Testis (tissue), 2 donors: ENCODE results near the gene ZNF440.
"Not testable (repeated sequence)": the region's sequence is repeated elsewhere in the genome, so short reads cannot be mapped to it uniquely, and the experiment has no call there.

Source experiments
- POLR2A ChIP-seq: fragments of 450-650 bp; IDR thresholded peaks from one replicate; pipeline ENCODE4 v1.6.1; 2017; ENCODE audit warnings: antibody characterized with exemption, mild to moderate bottlenecking, moderate library complexity
- TF ChIP-seq, protein P1 (sequence below), 3 experiments: fragments of 450-650 bp in 2 of 3; fragments of 200-600 bp in 1 of 3; sonication (generic) in 1 of 3; IDR thresholded peaks; one replicate each; pipeline ENCODE4 v1.5.1; 2016 to 2019; ENCODE audit warnings: antibody characterized with exemption in 3 of 3, mild to moderate bottlenecking in 2 of 3, moderate library complexity in 1 of 3

DNA sequence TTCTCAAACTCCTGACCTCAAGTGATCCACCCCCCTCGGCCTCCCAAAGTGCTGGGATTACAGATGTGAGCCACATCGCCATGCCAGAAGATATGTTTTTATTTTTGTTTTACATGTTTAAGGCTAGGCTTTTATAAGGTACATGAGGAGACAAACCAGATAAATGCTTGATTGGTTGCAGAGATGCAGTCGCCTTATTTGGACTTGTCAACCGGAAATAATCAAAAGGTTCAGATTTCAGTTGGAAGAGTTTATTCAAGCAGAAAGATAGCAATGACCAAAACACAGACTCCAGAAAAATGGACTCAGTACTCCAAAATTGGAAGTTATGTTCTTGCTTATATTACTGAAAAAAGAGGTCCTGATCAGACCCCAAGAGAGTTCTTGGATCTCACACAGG is 36.2 kb downstream of the ZNF440 start:
- TF ChIP-seq, protein P1, sequence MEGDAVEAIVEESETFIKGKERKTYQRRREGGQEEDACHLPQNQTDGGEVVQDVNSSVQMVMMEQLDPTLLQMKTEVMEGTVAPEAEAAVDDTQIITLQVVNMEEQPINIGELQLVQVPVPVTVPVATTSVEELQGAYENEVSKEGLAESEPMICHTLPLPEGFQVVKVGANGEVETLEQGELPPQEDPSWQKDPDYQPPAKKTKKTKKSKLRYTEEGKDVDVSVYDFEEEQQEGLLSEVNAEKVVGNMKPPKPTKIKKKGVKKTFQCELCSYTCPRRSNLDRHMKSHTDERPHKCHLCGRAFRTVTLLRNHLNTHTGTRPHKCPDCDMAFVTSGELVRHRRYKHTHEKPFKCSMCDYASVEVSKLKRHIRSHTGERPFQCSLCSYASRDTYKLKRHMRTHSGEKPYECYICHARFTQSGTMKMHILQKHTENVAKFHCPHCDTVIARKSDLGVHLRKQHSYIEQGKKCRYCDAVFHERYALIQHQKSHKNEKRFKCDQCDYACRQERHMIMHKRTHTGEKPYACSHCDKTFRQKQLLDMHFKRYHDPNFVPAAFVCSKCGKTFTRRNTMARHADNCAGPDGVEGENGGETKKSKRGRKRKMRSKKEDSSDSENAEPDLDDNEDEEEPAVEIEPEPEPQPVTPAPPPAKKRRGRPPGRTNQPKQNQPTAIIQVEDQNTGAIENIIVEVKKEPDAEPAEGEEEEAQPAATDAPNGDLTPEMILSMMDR (IDR thresholded peaks at IDR 0.05) = not testable (repeated sequence)
- not testable (repeated sequence) for TF ChIP-seq POLR2A
